Measurements from ENCODE around the gene LRG1. TPM values are rescaled to one million over a fixed set of nuclear protein-coding genes. Genes with fewer than 3 reads are reported as not detected.

LRG1 gene
- total RNA-seq, 1 donor from 2014 or later = 3.3 TPM

GRCh38 chr19:4504891-4505569 lies 34.8 kb downstream of the LRG1 start:
- H3K4me1 ChIP-seq = no peaks in the 10 kb centered on the region
- no peak for TF ChIP-seq CTCF (IDR thresholded peaks at IDR 0.05)
- intact Hi-C loops (cut with DNase I) = no loop called here
- no peak for DNase-seq (ENCODE audit: low spot score in 2 of 2)
- H3K4me3 ChIP-seq = no peak overlapping the region
- no peaks in the 10 kb centered on the region for H3K27me3 ChIP-seq
- peaks cover 27 to 50% of the 10 kb centered on the region in 2 donors for H3K36me3 ChIP-seq
- H3K27ac ChIP-seq = no peak overlapping the region
- H3K9me3 ChIP-seq = no peaks in the 10 kb centered on the region

GRCh38 chr19:4504297-4504701 lies 35.5 kb downstream of the LRG1 start:
- Histone ChIP-seq H3K27me3 (no peaks in the 10 kb centered on the region), H3K9me3 (no peaks in the 10 kb centered on the region), H3K4me3 (no peak overlapping the region), H3K4me1 (no peaks in the 10 kb centered on the region), H3K36me3 (peaks cover 34 to 58% of the 10 kb centered on the region in 2 donors), H3K27ac (no peak overlapping the region)
- no peak for TF ChIP-seq CTCF (IDR thresholded peaks at IDR 0.05)
- no peak for DNase-seq (ENCODE audit: low spot score in 2 of 2)
- intact Hi-C loops (cut with DNase I) = no loop called here

GRCh38 chr19:4503825-4504170 lies 36.0 kb downstream of the LRG1 start:
- no peaks in the 10 kb centered on the region for H3K9me3 ChIP-seq
- intact Hi-C loops (cut with DNase I) = no loop called here
- H3K4me1 ChIP-seq = no peaks in the 10 kb centered on the region
- TF ChIP-seq CTCF (IDR thresholded peaks at IDR 0.05) = no peak
- H3K36me3 ChIP-seq = peaks cover 39 to 61% of the 10 kb centered on the region in 2 donors
- DNase-seq (ENCODE audit: low spot score in 2 of 2) = no peak
- no peaks in the 10 kb centered on the region for H3K27me3 ChIP-seq
- H3K4me3 ChIP-seq = no peak overlapping the region
- no peak overlapping the region for H3K27ac ChIP-seq

- Histone ChIP-seq H3K4me3 (no peak overlapping the region), H3K9me3 (no peaks in the 10 kb centered on the region), H3K4me1 (no peaks in the 10 kb centered on the region), H3K27me3 (no peaks in the 10 kb centered on the region), H3K27ac (no peak overlapping the region), H3K36me3 (peaks cover 43 to 66% of the 10 kb centered on the region in 2 donors)
- DNase-seq (ENCODE audit: low spot score in 2 of 2) = no peak
- intact Hi-C loops (cut with DNase I) = no loop called here
- no peak for TF ChIP-seq CTCF (IDR thresholded peaks at IDR 0.05)
Measured at GRCh38 chr19:4503132-4503824, 36.6 kb downstream of the LRG1 start.

GRCh38 chr19:4502282-4503131 lies 37.3 kb downstream of the LRG1 start:
- H3K36me3 ChIP-seq = peaks cover 51 to 73% of the 10 kb centered on the region in 2 donors
- H3K4me1 ChIP-seq = no peaks in the 10 kb centered on the region
- H3K27me3 ChIP-seq = no peaks in the 10 kb centered on the region
- no peaks in the 10 kb centered on the region for H3K9me3 ChIP-seq
- H3K27ac ChIP-seq = no peak overlapping the region
- intact Hi-C loops (cut with DNase I) = no loop called here
- no peak for TF ChIP-seq CTCF (IDR thresholded peaks at IDR 0.05)
- no peak for DNase-seq (ENCODE audit: low spot score in 2 of 2)
- H3K4me3 ChIP-seq = no peak overlapping the region

All from ascending aorta (tissue), 2 donors.